ENCODE results near the gene CBLL2.
"Not testable (repeated sequence)": the region's sequence is repeated elsewhere in the genome, so short reads cannot be mapped to it uniquely, and the experiment has no call there.

CBLL2 gene, protein sequence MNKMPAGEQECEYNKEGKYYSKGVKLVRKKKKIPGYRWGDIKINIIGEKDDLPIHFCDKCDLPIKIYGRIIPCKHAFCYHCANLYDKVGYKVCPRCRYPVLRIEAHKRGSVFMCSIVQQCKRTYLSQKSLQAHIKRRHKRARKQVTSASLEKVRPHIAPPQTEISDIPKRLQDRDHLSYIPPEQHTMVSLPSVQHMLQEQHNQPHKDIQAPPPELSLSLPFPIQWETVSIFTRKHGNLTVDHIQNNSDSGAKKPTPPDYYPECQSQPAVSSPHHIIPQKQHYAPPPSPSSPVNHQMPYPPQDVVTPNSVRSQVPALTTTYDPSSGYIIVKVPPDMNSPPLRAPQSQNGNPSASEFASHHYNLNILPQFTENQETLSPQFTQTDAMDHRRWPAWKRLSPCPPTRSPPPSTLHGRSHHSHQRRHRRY

DNA sequence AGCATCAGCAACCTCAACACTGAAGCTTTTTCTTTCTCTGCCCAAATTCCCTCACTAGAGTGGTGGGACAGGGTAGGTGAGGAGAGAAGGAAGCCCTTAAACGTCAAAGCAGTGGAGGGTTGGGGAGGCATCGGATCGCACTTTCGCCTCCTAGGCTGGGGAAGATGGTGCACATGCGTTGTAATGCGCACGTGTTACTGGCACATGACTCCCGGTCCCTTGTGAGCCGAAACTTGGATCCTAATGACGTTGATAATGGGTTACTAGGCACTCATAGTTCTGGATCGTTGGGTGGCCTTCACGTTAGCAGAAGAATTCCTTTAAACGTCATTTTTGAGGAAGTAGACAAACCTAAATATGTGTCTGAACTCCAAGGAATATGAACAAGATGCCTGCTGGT, at the start of gene CBLL2:
Gene CBLL2, plus strand, starts transcription at position 301 of the 400 bp plus-strand sequence. Its CDS starts 79 bp downstream, at position 380.
- no peak for DNase-seq (ENCODE audit: low spot score)

DNA sequence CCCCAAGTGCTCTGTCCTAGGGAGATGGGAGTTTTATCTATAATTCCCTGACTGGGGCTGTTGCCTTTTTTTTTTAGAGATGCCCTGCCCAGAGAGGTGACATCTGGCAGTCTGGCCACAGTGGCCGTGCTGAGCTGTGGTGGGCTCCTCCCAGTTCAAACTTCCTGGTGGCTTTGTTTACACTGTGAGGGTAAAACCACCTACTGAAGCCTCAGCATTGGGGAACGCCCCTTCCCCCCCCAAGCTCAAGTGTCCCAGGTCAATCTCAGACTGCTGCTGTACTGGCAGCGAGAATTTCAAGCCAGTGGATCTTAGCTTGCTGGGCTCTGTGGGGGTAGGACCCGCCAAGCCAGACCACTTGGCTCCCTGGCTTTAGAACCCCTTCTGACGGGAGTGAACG, 38.3 kb upstream of the CBLL2 start:
- DNase-seq (ENCODE audit: low spot score): no peak

DNA sequence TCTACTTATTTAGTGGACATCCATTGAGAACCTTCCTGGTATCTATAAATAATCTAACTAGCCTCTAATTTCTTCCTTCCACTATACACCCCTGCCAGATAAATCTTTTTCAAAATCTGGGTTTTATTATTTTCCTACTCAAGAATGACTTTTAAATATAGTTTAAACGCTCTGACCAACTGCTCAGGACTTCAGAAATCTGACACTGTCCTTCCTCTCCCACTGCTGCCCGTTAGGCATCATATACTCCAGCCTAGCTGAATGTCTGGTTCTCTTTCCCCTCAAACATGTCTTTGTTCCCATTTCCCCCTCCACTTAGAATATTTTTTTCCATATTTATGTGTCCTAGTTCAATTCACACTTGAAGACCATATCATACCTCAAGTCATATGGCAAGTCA, 35.2 kb upstream of the CBLL2 start:
- DNase-seq (ENCODE audit: low spot score): no peak

DNA sequence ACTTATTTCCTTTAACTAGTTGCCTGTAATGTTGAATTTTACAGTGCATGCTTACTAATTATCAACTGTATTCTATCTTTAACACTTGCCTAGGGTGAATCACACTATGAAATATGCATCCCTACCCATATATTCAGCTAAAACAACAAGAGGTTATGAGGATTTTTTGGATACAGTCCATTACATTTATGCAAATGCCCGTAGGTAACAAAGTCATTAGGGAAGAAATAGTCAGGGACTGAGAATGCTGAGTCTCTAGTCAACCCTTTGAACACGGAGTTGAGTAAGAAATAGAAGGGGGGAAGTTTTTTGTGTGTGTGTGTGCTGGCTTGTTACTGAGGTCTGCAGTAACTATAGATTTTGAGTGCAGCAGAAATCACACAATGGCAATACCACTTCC, 26.1 kb upstream of the CBLL2 start:
- no peak for DNase-seq (ENCODE audit: low spot score)

DNA sequence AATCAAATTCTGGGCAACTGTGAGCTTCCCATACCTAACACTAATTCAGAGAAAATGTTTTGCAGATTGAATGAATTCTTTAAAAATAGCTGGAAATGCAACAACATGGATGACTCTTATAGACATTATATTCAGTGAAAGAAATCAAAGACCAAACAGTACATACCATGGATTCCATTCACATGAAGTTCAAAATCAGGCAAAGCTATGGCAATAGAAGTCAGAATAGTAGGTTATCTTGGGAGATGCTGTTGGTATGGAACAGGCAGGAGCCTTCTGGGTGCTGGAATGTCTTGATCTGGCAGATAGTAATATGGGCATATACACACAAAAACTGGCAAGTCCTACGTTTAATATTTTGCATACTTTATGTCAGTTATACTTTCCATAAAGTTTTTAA, 25.5 kb upstream of the CBLL2 start:
- DNase-seq (ENCODE audit: low spot score): no peak

DNA sequence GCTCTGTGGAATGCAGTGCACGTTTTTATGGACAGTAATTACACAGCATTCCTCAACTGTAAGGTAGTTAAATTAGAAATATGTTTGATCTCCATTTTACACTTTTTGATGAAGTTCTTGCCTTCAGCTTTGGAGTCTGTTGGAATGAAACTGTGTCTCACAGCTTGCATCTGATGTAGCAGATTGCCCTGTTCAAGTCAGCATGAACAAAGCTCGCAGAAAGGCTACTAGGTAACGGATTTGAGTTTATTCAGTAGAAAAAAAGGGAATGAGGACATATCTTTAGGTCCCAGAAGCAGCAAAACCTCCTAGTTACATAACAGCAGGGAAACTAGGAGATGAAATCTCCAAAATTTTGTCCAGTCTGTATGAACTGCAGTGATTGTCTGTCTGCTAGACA, 24.3 kb upstream of the CBLL2 start:
- no peak for DNase-seq (ENCODE audit: low spot score)

DNA sequence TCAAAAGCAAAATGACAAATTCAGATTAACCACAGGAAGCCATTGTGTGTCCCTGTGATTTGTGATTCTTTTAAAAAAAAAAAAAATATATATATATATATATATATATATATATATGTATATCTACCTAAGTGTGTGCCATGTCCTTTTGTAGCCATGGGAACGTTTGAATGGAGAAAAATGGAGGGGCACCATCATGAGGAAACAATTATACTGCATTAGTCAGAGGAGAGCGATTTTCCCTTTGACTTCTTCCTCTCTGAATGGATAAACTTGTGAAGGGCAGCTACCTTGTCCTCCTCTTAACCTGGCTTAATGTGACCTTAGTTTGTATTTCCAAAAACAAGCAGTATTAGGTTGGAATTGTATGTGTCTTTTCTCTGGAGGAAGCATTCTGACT, 23.3 kb upstream of the CBLL2 start:
- DNase-seq (ENCODE audit: low spot score): no peak

DNA sequence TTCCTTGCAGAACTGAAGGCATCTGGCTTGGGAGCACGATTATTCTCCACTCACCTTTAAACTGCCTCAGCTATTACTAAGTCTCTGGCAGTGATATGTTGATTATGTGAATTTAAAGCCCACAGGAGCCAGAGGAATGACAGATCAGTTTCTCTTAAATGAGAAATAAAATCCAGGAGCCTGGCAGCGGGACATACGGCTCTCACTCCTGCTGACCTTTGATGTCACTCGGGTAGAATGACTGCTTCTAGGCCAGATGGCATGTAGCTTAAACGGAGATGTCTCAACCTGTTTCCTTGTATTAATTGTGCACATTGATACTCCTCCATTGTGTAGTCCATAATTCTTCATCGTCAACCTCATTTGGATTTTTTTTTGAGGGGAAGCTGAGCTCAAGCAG, 4.0 kb upstream of the CBLL2 start:
- no peak for DNase-seq (ENCODE audit: low spot score)

DNA sequence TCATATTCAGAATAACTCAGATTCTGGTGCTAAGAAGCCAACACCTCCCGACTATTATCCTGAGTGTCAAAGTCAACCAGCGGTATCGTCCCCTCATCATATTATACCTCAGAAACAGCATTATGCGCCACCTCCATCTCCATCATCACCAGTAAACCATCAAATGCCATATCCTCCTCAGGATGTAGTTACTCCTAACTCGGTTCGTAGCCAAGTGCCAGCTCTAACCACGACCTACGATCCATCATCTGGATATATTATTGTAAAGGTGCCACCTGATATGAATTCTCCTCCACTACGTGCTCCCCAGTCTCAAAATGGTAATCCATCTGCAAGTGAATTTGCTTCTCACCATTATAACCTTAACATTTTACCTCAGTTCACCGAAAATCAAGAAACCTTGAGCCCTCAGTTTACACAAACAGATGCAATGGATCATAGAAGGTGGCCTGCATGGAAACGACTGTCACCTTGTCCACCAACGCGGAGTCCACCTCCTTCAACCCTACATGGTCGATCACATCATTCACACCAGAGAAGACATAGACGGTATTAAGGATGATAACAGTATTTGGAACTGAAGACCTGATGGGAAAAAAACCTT, 1.1 kb downstream of the CBLL2 start:
- DNase-seq (ENCODE audit: low spot score): no peak

DNA sequence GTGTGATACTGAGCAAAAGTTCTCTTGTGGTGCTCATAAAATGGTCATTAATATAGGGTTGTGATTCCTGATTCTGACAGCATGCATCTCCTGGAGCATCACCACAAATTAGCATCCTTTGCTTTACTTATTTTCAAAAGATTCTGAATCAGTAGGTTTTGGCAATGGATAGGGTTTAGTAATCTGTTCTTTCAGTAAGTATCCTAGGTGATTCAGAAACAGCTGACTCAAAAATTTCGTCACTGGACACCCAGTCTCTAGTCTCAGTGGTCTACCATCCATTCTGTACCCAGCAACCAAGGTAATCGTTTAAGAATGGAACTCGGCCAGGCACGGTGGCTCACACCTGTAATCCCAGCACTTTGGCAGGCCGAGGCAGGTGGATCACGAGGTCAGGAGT, 4.1 kb downstream of the CBLL2 start:
- DNase-seq (ENCODE audit: low spot score): no peak

DNA sequence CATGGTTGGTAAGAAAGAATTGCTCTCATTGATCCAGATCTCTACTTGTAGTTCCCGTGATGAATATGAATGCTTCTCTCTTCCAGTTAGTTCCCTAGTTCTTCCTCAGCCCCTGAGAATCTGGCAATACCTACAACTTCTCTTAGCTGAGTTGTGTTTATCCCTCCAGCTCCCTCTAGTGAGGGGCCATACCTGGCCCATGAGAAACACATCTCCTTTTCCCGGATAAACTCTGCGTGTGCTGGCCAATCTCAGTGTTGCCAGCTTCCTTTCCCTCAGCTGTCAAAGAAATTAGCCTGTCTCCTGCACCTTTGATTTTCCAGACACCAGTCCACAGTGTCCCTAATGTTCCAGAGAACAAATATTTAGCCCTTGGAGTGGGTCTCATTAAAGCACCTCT, 5.7 kb downstream of the CBLL2 start:
- no peak for DNase-seq (ENCODE audit: low spot score)

DNA sequence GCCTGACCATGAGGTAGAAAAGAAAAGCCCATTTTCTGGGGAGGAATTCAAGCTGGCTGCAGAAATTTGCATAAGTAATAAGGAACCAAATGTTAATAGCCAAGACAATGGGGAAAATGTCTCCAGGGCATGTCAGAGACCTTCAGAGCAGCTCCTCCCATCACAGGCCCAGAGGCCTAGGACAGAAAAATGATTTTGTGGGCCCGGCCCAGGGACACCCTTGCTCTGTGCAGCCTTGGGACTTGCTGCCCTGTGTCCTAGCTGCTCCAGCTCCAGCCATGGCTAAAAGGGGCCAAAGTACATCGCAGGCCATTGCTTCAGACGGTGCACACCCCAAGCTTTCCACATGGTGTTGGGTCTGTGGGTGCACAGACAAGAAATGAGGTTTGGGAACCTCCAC, 16.5 kb downstream of the CBLL2 start:
- not testable (repeated sequence) for DNase-seq (ENCODE audit: low spot score)

DNA sequence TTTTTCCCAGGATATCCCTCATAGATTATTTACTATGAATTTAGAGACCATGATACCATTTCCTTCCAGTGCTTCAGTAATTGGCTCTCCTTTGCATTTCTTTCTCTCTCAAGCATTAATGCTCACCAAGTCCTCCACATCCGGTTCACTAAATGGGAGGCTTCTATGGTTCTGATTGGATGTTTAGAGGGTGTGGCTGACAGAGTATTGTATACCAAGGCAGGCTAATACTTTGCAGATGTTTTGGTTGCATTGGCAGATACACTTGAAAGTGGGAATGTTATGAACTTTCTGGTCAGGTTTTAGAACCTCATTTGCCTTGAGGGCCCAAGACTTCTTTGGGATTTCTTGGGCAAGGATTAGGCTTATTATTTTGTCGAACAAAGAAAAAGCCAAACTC, 24.2 kb downstream of the CBLL2 start:
- no peak for DNase-seq (ENCODE audit: low spot score)

DNA sequence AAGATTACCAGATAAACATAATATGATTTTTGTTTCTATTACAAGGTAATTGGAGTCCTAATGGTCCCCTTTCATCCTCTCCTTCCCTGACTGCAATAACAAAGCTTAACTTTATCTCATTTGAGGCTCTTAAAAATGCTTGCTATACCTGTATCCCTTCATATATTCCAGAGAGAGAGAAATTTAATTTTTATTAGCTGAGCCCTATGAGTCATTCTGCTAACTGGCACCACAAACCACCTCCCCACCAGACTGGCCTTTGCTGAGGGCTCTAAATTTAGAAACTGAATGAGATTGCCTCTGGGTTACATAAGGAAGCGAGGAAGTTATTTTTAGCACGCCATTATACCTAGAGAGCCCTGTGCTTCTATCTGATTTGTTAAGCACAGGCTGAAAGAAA, 27.4 kb downstream of the CBLL2 start:
- no peak for DNase-seq (ENCODE audit: low spot score)

DNA sequence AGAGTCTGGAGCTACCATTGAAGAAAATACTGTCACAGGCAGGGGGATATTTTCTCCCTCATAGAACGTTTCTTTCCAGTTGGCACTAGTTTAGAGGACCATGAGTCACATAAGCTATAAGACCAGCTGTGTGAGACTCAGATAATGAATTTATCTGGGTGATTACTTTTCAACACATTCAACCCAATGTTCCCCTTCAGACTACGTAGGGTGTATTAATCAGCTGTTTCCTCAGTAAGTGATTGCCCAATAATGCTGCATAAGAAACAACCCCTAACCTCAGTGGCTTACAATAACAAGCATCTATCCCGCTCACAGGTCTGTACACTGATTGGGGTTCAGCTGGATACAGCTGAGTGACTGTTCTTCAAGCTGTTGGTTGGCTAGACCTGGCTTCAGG, 38.1 kb downstream of the CBLL2 start:
- no peak for DNase-seq (ENCODE audit: low spot score)

DNA sequence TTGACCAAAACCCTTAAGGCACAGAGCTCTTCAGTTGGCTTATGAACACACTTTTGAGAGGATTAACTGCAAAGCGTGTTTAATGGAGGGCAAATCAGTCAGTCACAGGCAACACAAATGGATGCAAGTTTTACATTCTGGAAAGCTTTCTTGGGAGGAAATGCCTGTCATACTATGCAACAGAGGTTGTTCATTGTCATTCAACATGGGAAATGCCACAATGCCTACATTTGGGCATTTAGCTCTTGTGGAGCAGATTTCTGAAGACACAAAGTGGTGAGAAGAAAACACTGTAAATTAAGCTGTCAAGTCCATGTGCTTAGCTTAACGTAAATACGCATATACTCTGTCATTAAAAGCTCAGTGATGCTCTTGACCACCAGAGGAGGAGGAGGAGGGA, 41.1 kb downstream of the CBLL2 start:
- DNase-seq (ENCODE audit: low spot score): no peak

DNA sequence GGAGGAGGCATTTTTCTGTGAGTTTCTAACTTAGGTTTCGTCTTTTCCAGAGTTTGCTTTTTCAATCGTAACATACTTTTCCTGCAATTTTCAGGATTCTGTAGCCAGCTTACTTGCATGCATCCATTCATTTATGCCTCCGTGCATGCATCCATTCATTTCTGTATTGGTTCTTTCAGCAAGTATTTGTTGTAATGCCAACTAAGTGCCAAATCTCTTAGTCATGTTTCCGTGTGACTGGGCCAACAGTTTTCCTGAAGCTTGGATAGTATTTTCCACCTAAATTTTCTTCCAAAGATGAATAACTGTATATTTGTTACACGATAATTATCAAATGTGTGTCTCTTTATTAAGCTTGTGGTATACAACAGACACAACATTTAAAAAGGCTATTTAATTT, 41.5 kb downstream of the CBLL2 start:
- DNase-seq (ENCODE audit: low spot score): no peak

DNA sequence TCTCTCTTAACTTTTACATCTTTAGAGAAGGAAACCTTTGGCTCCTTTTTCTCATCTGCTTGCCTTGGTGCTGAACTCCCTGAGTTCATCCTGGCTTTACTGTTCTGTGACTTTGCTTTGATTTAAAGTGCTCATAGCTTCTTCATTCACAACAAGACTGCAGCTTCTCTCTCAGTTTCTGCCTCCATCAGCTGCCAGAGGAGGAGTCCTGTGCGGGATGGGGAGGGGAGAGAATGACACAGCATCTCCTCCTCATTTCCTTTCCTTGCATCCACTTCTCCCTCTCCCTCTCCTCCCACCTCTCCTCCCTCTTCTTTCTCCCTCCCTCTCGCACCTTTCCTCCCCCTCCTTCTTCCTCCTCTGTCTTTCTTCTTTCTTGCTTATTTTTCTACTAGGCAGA, 42.0 kb downstream of the CBLL2 start:
- no peak for DNase-seq (ENCODE audit: low spot score)

DNA sequence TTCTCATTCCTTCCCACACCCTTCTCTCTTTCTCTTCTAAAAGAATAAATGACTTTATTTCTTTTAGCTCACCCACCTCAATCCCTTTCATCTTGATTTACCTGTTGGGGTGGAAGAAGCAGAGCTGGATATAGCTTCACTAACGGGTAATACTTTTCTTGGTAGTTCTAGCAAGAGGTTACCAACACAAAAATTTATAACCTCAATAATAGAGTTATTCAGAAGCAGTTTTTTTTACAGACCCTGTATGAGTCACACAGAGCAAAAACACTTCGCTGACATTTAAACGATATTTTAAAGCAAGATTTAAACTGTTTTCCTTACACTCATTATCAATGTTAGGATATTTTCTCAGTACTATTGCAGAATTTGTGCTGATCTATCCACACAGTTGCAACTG, 42.4 kb downstream of the CBLL2 start:
- DNase-seq (ENCODE audit: low spot score): no peak

DNA sequence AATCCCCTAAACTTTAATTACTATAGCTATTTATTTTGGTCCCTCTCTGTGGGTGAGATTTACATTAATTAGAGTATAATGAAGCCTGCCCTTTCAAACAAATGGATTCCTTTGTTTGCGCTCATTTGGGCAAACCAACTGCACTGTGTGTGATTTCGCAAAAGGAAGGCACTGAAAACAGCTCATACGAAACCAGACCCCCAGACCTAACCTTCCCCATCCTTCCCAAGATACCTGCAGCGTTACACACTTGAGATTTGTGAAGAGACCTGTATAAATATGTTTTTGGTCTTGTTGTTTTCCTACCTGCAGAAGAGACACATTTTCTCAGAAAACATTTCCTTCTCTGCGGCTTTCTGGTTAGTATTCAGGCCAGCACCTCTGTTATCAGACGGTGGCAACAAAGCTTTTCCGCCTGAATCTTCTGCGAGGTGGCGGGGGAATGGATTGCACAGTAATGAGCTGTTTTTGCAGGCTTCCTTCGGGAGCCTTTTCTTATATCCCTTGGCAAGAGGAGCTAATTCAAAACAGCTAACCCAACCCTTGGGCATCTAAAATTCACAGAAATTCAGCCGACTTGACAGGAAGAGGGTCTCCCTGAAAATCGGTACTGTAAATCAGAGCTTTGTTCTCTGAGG, 47.6 kb downstream of the CBLL2 start:
- DNase-seq (ENCODE audit: low spot score): no peak

DNA sequence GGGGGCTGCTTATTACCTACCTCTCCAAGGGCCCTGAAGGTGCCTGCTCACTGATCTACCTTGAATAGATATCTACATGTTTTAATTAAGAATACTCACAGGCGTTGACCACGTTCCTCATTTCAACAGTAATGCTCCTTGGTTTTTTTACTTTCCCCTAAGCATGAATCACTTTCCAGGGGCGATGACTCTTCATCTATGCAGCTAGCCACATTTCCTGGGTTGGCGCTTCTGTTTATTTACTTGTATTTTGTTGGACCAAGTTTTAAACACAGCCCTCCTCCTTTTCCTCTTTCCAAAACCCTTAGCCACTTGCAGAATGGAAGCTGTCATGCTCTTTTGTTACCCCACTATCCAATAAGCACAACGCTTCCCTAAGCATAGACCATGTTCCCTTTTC, 50.8 kb downstream of the CBLL2 start:
- DNase-seq (ENCODE audit: low spot score): no peak

Data from CD4-positive, alpha-beta T cell treated with Interleukin-2 at 100 ng/mL for 4 hours (primary cell).